Nephron (organoid): ENCODE measurements around the gene PEX10.

Source experiments
- H3K27ac Mint-ChIP-seq, 3 experiments: 2 replicates each; pipeline ENCODE4 v1.8.0; 2020; ENCODE audit warnings: mixed read lengths in 3 of 3, mild to moderate bottlenecking in 2 of 3, moderate library complexity in 1 of 3
- H3K27me3 Mint-ChIP-seq: 2 replicates; pipeline ENCODE4 v1.8.0; 2021; ENCODE audit warnings: low read depth, mild to moderate bottlenecking, moderate library complexity, mixed read lengths
- H3K36me3 Mint-ChIP-seq: 2 replicates; pipeline ENCODE4 v1.8.0; 2020; ENCODE audit warnings: low read depth, mixed read lengths
- H3K4me1 Mint-ChIP-seq: 2 replicates; pipeline ENCODE4 v1.8.0; 2020; ENCODE audit warnings: mixed read lengths
- H3K4me3 Mint-ChIP-seq, 3 experiments: 2 replicates each; pipeline ENCODE4 v1.8.0; 2020; ENCODE audit warnings: mild to moderate bottlenecking in 3 of 3, mixed read lengths in 3 of 3, moderate library complexity in 2 of 3
- H3K9me3 Mint-ChIP-seq: 2 replicates; pipeline ENCODE4 v1.8.0; 2020; ENCODE audit warnings: mixed read lengths
- TF ChIP-seq, protein P1 (sequence below), 3 experiments: fragments of 200-600 bp; sonication (generic); IDR thresholded peaks; one replicate each; pipeline ENCODE4 v1.5.0; 2021; ENCODE audit warnings: antibody characterized with exemption in 3 of 3; ENCODE audit not compliant: unreplicated experiment in 3 of 3

The PEX10 gene

GRCh38 chr1:2457444-2457843 lies 45.1 kb upstream of the PEX10 start:
- no peaks in the 10 kb centered on the region for H3K4me1 Mint-ChIP-seq
- TF ChIP-seq, protein P1, sequence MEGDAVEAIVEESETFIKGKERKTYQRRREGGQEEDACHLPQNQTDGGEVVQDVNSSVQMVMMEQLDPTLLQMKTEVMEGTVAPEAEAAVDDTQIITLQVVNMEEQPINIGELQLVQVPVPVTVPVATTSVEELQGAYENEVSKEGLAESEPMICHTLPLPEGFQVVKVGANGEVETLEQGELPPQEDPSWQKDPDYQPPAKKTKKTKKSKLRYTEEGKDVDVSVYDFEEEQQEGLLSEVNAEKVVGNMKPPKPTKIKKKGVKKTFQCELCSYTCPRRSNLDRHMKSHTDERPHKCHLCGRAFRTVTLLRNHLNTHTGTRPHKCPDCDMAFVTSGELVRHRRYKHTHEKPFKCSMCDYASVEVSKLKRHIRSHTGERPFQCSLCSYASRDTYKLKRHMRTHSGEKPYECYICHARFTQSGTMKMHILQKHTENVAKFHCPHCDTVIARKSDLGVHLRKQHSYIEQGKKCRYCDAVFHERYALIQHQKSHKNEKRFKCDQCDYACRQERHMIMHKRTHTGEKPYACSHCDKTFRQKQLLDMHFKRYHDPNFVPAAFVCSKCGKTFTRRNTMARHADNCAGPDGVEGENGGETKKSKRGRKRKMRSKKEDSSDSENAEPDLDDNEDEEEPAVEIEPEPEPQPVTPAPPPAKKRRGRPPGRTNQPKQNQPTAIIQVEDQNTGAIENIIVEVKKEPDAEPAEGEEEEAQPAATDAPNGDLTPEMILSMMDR (IDR thresholded peaks at IDR 0.05; ENCODE audit: unreplicated experiment in 3 of 3): no peak
- no peak overlapping the region for H3K4me3 Mint-ChIP-seq
- H3K27ac Mint-ChIP-seq: no peak overlapping the region
- no peaks in the 10 kb centered on the region for H3K36me3 Mint-ChIP-seq
- H3K27me3 Mint-ChIP-seq: peaks cover 14% of the 10 kb centered on the region
- no peaks in the 10 kb centered on the region for H3K9me3 Mint-ChIP-seq

GRCh38 chr1:2455757-2456156 lies 43.4 kb upstream of the PEX10 start:
- Mint-ChIP-seq H3K4me3 (no peak overlapping the region), H3K27me3 (peaks cover 14% of the 10 kb centered on the region), H3K9me3 (no peaks in the 10 kb centered on the region), H3K4me1 (no peaks in the 10 kb centered on the region), H3K36me3 (no peaks in the 10 kb centered on the region), H3K27ac (no peak overlapping the region)
- TF ChIP-seq, protein P1 (IDR thresholded peaks at IDR 0.05; ENCODE audit: unreplicated experiment in 3 of 3): no peak

DNA sequence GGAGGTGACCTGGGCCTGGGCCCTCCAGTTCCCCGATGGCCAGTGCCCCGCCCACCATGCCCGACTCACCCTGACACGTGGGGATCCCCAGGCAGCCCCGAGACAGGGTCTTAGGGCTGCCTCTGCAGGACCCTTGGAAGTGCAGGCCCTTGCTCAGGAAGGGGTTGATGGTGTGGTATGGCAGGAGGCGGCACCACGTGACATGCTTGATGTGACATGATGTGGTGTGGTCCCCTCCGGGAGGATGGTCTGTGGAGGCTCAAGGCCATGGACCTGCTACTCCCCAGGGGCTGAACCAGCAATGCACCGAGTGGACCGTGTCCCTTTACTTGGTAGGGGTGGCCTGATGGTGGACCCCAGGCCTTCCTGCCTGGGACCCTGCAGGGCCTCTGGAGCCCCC lies 41.9 kb upstream of the PEX10 start:
- Mint-ChIP-seq H3K27ac (no peak overlapping the region), H3K9me3 (no peaks in the 10 kb centered on the region), H3K36me3 (no peaks in the 10 kb centered on the region), H3K27me3 (peaks cover 10% of the 10 kb centered on the region), H3K4me1 (no peaks in the 10 kb centered on the region), H3K4me3 (no peak overlapping the region)
- TF ChIP-seq, protein P1 (IDR thresholded peaks at IDR 0.05; ENCODE audit: unreplicated experiment in 3 of 3): no peak

DNA sequence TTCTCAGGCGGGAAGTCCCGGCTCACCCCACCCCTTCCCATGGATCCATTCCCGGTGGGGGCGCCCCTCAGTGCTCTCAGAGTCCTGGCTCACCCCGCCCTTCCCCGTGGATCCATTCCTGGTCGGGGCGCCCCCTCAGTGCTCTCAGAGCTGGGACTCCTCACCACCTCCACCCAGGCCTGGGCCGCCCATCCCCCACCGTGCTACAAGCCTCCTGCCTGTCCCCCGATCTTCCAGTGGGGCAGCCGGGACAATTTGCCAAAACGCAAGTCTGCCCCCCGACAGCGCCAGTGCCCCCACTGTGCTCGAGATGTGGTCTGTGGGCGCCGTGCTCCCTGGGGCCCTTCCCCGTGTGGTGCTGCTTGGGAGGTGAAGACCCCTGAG lies 40.6 kb upstream of the PEX10 start:
- TF ChIP-seq, protein P1 (IDR thresholded peaks at IDR 0.05; ENCODE audit: unreplicated experiment in 3 of 3): no peak
- Mint-ChIP-seq H3K27me3 (peaks cover 16% of the 10 kb centered on the region), H3K4me3 (no peak overlapping the region), H3K36me3 (no peaks in the 10 kb centered on the region), H3K9me3 (no peaks in the 10 kb centered on the region), H3K4me1 (no peaks in the 10 kb centered on the region), H3K27ac (no peak overlapping the region)

DNA sequence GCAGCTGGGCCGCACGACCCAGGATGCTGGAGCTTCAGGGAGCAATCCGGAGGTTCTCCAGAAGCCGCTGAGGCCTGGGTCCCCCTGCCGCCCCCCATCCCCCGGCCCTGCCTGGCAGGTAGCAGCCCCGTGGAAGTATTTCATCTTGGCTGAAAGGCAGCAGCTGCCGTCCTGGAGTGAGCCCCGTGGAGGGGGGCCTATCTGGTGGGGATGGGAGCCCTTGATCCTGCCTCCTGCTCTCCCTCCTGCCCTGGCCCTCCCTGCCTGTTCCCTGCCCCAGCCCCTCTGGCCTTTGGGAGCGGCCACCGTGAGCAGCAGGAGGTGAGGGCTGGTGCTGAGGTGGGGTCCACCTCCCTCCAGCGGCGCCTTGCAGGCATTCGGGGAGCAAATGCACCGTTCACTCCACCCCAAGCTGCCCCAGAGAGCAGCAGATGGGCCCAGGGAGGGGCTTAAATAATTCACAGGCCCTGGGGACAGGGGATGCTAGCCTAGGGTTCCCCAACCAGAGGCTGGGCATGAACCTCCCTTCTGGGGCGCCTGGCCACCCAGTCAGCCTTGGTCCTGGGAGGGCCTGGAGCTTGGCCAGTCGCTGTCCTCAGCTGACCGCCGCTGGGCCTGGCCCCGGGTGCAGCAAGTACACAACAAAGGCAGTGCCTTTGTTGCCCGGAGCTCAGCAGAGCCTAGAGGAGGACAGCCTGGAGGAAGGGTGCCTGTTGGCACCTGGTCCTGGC lies 40.0 kb upstream of the PEX10 start:
- Mint-ChIP-seq H3K4me3 (no peak overlapping the region), H3K27ac (no peak overlapping the region), H3K4me1 (no peaks in the 10 kb centered on the region), H3K36me3 (no peaks in the 10 kb centered on the region), H3K27me3 (peaks cover 22% of the 10 kb centered on the region), H3K9me3 (no peaks in the 10 kb centered on the region)
- TF ChIP-seq, protein P1 (IDR thresholded peaks at IDR 0.05; ENCODE audit: unreplicated experiment in 3 of 3): no peak

DNA sequence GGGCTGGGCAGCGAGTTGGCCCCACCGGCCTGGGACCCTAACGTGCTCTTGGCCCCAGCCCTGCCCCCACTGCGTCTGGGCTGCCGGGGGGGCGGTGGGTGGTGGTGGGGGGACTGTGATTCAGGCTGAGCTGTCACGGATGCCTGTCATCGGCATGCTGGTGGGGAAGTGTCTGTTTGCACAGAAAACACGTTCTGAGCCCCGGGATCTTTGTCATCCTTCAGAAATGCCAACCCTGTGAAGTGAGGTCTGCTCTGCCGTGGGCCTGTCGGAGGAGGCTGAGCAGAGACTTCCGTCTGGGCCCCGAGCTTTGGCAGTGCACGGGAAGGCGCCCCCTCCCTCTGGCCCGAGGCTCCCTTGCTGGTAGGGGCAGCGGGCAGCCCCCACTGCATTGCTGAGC lies 39.4 kb upstream of the PEX10 start:
- TF ChIP-seq, protein P1 (IDR thresholded peaks at IDR 0.05; ENCODE audit: unreplicated experiment in 3 of 3): no peak
- Mint-ChIP-seq H3K4me1 (no peaks in the 10 kb centered on the region), H3K27ac (no peak overlapping the region)

More for the DNA sequence above, 39.4 kb upstream of the PEX10 start:
- peaks cover 22% of the 10 kb centered on the region for H3K27me3 Mint-ChIP-seq
- H3K4me3 Mint-ChIP-seq: no peak overlapping the region
- H3K36me3 Mint-ChIP-seq: no peaks in the 10 kb centered on the region
- H3K9me3 Mint-ChIP-seq: no peaks in the 10 kb centered on the region
